Ishikawa (cell line): ENCODE data around the gene SYNJ1.

ENCODE experiments used
- CEBPB ChIP-seq: IDR thresholded peaks from 2 replicates; pipeline ENCODE4 v1.6.1; 2012
- CREB1 ChIP-seq: IDR thresholded peaks from 2 replicates; pipeline ENCODE4 v1.6.1; 2012; ENCODE audit warnings: low read depth
- EGR1 ChIP-seq: IDR thresholded peaks from 2 replicates; pipeline ENCODE4 v1.6.1; 2012
- EP300 ChIP-seq: IDR thresholded peaks from 2 replicates; pipeline ENCODE4 v1.6.1; 2012; ENCODE audit warnings: borderline replicate concordance
- FOXM1 ChIP-seq: IDR thresholded peaks from 2 replicates; pipeline ENCODE4 v1.6.1; 2012; ENCODE audit warnings: low read depth, borderline replicate concordance
- NFIC ChIP-seq: IDR thresholded peaks from 2 replicates; pipeline ENCODE4 v1.6.1; 2012
- RAD21 ChIP-seq: IDR thresholded peaks from 2 replicates; pipeline ENCODE4 v1.6.1; 2012; ENCODE audit warnings: low read depth
- TAF1 ChIP-seq: IDR thresholded peaks from 2 replicates; pipeline ENCODE4 v1.6.1; 2012; ENCODE audit warnings: low read depth, mild to moderate bottlenecking
- TCF12 ChIP-seq: IDR thresholded peaks from 2 replicates; pipeline ENCODE4 v1.6.1; 2012; ENCODE audit warnings: low read depth
- TEAD4 ChIP-seq: IDR thresholded peaks from 2 replicates; pipeline ENCODE4 v1.6.1; 2012
- YY1 ChIP-seq: IDR thresholded peaks from 2 replicates; pipeline ENCODE4 v1.6.1; 2012; ENCODE audit warnings: low read depth
- ZBTB7A ChIP-seq: IDR thresholded peaks from 2 replicates; pipeline ENCODE4 v1.6.1; 2012; ENCODE audit warnings: low read depth
- TF ChIP-seq, protein P1 (sequence below): IDR thresholded peaks from 2 replicates; pipeline ENCODE4 v1.6.1; 2012
- TF ChIP-seq, protein P2 (sequence below): IDR thresholded peaks from 2 replicates; pipeline ENCODE4 v1.6.1; 2012; ENCODE audit warnings: low read depth, mild to moderate bottlenecking
- TF ChIP-seq, protein P3 (sequence below): IDR thresholded peaks from 2 replicates; pipeline ENCODE4 v1.6.1; 2012

The SYNJ1 gene

DNA sequence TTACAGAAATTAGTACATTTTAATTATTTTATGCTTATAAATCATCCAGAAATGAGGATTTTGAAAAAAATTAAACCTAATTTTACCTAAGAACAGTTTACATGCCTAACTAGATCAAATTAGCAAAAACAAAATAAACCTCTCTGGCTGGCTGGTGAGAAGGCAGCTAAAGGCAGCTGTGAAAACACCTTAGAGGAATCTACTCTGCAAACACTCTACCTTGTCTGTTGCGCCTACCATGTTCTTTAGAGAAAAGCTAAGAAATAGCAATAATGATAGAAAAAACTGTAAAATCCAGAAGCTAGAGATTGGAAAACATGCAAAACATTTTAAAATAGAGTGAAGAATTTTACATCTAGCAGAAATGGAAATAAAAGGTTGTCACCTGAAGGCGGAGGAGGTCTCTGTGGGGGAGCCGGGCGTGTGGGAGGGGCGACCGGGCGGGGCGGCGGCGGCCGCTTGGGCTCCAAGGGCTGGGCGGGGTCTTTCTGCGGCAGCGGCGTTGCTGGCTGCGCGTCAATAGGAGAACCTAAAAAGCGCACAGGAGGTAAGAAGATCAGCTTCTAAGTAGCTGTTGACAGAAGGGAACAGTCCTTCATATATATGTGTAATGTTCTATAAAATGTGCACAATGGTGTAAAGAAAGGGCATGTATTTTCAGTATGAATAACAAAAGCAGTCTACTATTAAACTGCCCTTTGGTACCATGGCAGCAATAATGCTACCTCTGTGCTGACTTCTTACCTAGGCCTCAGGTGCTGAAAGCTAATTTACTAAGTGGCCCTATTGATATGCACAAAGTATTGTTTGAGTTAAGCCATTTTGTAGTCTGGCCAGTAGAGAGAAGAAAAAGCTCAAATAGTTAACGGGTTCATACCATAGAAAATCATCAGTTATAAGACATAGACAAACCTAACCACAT, 82.3 kb downstream of the SYNJ1 start:
- no peak for TF ChIP-seq CEBPB
- no peak for TF ChIP-seq ZBTB7A
- no peak for TF ChIP-seq FOXM1
- no peak for TF ChIP-seq EGR1
- TF ChIP-seq, protein P1, sequence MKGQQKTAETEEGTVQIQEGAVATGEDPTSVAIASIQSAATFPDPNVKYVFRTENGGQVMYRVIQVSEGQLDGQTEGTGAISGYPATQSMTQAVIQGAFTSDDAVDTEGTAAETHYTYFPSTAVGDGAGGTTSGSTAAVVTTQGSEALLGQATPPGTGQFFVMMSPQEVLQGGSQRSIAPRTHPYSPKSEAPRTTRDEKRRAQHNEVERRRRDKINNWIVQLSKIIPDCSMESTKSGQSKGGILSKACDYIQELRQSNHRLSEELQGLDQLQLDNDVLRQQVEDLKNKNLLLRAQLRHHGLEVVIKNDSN, result no peak
- TF ChIP-seq TCF12, result no peak
- no peak for TF ChIP-seq TEAD4
- no peak for TF ChIP-seq TAF1
- no peak for TF ChIP-seq EP300
- TF ChIP-seq NFIC, result no peak
- TF ChIP-seq, protein P2, sequence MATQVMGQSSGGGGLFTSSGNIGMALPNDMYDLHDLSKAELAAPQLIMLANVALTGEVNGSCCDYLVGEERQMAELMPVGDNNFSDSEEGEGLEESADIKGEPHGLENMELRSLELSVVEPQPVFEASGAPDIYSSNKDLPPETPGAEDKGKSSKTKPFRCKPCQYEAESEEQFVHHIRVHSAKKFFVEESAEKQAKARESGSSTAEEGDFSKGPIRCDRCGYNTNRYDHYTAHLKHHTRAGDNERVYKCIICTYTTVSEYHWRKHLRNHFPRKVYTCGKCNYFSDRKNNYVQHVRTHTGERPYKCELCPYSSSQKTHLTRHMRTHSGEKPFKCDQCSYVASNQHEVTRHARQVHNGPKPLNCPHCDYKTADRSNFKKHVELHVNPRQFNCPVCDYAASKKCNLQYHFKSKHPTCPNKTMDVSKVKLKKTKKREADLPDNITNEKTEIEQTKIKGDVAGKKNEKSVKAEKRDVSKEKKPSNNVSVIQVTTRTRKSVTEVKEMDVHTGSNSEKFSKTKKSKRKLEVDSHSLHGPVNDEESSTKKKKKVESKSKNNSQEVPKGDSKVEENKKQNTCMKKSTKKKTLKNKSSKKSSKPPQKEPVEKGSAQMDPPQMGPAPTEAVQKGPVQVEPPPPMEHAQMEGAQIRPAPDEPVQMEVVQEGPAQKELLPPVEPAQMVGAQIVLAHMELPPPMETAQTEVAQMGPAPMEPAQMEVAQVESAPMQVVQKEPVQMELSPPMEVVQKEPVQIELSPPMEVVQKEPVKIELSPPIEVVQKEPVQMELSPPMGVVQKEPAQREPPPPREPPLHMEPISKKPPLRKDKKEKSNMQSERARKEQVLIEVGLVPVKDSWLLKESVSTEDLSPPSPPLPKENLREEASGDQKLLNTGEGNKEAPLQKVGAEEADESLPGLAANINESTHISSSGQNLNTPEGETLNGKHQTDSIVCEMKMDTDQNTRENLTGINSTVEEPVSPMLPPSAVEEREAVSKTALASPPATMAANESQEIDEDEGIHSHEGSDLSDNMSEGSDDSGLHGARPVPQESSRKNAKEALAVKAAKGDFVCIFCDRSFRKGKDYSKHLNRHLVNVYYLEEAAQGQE, result no peak
- no peak for TF ChIP-seq YY1
- TF ChIP-seq CREB1, result no peak
- no peak for TF ChIP-seq RAD21
- TF ChIP-seq, protein P3, sequence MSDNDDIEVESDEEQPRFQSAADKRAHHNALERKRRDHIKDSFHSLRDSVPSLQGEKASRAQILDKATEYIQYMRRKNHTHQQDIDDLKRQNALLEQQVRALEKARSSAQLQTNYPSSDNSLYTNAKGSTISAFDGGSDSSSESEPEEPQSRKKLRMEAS, result no peak

DNA sequence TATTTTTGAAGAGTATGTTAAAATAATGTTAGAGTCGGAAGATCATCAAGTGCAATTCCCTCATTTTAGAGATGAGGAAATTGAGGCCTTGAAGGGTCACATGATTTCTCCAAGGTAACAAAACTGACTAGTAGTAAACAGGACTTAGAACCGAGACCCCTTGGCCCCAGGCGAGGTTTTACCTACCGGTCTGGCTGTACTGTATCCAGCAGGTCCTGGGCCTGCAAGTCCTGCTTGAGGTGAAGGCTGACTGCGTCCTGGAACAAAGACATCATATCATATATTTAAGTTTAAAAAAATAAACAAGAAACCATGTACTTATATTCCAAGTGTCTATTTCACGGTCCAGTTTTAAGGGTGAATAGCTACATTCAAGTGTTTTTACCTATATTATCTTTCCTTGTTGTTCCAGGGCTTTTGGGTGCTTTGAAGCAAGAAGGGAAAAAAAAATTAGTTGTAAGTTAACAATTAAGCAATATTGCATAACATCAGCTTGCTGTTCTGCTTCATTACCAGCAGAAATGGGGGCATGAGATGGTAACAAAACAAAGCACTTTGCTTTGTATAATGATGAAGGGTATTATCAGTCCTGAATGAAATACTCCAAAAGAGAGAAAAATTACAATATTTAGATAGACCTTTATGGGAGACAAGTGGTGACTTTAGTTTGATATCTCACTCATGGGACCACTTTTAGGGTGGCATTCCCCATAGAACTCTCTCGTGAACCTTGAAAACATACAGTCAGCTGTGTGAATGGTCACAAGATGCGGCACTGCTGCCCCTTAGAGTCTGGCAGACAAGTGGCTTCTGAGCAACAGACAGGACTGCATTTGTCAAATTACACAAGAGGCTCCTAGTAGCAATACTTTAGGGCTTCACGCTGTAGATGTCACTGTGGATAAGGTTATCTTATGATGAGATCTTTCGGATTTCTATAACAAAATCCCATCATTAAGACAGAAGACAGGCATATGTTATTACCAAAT, 85.8 kb downstream of the SYNJ1 start:
- TF ChIP-seq EP300 (no peak), TCF12 (no peak), CREB1 (no peak), EGR1 (no peak), NFIC (no peak), TEAD4 (no peak)
- TF ChIP-seq, protein P1, result no peak
- TF ChIP-seq, protein P2, result no peak

DNA sequence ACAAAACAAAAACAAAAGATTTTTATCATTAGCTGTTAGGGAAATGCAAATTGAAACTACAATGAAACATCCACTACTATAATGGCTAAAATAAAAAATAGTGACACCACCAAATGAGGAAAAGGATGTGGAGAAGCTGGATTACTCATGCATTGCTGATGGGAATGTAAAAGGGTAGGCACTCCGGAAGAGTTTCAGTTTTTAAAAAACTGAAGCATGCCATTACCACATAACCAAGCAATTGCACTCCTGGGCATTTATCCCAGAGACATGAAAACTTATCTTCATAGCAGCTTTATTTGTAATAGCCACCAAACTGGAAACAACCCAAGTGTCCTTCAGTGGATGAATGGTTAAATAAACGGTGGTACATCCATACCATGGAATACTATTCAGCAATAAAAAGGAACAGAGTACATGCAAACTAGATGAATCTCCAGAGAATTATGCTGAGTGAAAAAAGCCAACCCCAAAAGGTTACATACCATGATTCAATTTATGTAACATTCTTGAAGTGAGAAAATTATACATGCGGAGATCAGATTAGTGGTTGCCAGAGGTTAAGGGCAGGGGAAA, 101.1 kb downstream of the SYNJ1 start:
- TF ChIP-seq YY1, result no peak
- TF ChIP-seq RAD21, result no peak
- no peak for TF ChIP-seq NFIC
- TF ChIP-seq TEAD4, result no peak
- no peak for TF ChIP-seq ZBTB7A
- TF ChIP-seq CREB1, result no peak
- no peak for TF ChIP-seq EP300
- TF ChIP-seq TAF1, result no peak
- TF ChIP-seq TCF12, result no peak
- TF ChIP-seq, protein P2, result no peak
